Endodermal cell (in vitro differentiated cells): Measurements from ENCODE around the gene UBE2D3. TPM values are rescaled to one million over a fixed set of nuclear protein-coding genes. Genes with fewer than 3 reads are reported as not detected.
A peak's percentile ranks its signal among the peaks of the same experiment; 100 is the strongest.

ENCODE experiments used
- DNase-seq: peaks from one replicate; pipeline ENCODE4 v3.0.0-alpha.2; 2017
- H3K27ac ChIP-seq: 2 replicates; pipeline ENCODE4 v1.5.1; 2013; ENCODE audit warnings: mild to moderate bottlenecking, low read depth, low read length, moderate library complexity
- H3K27me3 ChIP-seq: 2 replicates; pipeline ENCODE4 v1.6.1; 2013; ENCODE audit warnings: mild to moderate bottlenecking, low read length, moderate library complexity; ENCODE audit not compliant: insufficient read depth, control insufficient read depth, poor library complexity, severe bottlenecking
- H3K36me3 ChIP-seq: 2 replicates; pipeline ENCODE4 v1.7.0; 2013; ENCODE audit warnings: mild to moderate bottlenecking, low read length, moderate library complexity; ENCODE audit not compliant: control insufficient read depth, insufficient read depth
- H3K4me1 ChIP-seq: one replicate; pipeline ENCODE4 v1.7.0; 2013; ENCODE audit warnings: low read length; ENCODE audit not compliant: control insufficient read depth, insufficient read depth
- H3K4me3 ChIP-seq: 2 replicates; pipeline ENCODE4 v1.5.1; 2013; ENCODE audit warnings: mild to moderate bottlenecking, low read length, moderate library complexity
- H3K9ac ChIP-seq: 2 replicates; pipeline ENCODE4 v1.6.1; 2013; ENCODE audit warnings: mild to moderate bottlenecking, low read length, moderate library complexity; ENCODE audit not compliant: poor library complexity, severe bottlenecking; ENCODE audit errors: extremely low read depth
- H3K9me3 ChIP-seq: 2 replicates; pipeline ENCODE4 v1.6.1; 2013; ENCODE audit warnings: mild to moderate bottlenecking, low read length, moderate library complexity; ENCODE audit not compliant: control insufficient read depth
- H3K27ac Mint-ChIP-seq: 2 replicates; pipeline ENCODE4 v1.8.0; 2020; ENCODE audit warnings: mixed read lengths
- H3K27me3 Mint-ChIP-seq: 2 replicates; pipeline ENCODE4 v1.8.0; 2021; ENCODE audit warnings: mild to moderate bottlenecking, mixed read lengths; ENCODE audit not compliant: insufficient read depth
- H3K36me3 Mint-ChIP-seq: 2 replicates; pipeline ENCODE4 v1.8.0; 2020; ENCODE audit warnings: low read depth, mixed read lengths
- H3K4me1 Mint-ChIP-seq: 2 replicates; pipeline ENCODE4 v1.8.0; 2020; ENCODE audit warnings: mixed read lengths
- H3K4me3 Mint-ChIP-seq: 2 replicates; pipeline ENCODE4 v1.8.0; 2020; ENCODE audit warnings: mild to moderate bottlenecking, moderate library complexity, mixed read lengths
- H3K9me3 Mint-ChIP-seq: 2 replicates; pipeline ENCODE4 v1.8.0; 2020; ENCODE audit warnings: mild to moderate bottlenecking, mixed read lengths
- WGBS, 2 experiments: methylation state at CpG; one replicate each; pipeline versions ENCODE4 v1.1.5 to v1.1.7; 2013; ENCODE audit warnings: missing lambda C conversion rate in 2 of 2, mixed read lengths in 1 of 2; ENCODE audit not compliant: insufficient coverage in 1 of 2, insufficient read length in 1 of 2; 5-methylcytosine and 5-hydroxymethylcytosine counted together
- long read RNA-seq, 4 experiments: library from polyadenylated mRNA in 2 of 4; library from RNA in 1 of 4; library from capped mRNA in 1 of 4; stranded (forward) in 3 of 4; unstranded in 1 of 4; transcript quantifications; one replicate each; pipeline ENCODE4 v2.0.0, GENCODE V29; 2020 to 2021; ENCODE audit warnings: inconsistent platforms in 1 of 4
- polyA plus RNA-seq, 2 experiments: library from polyadenylated mRNA; stranded (reverse); fragments of 50-300 nt; gene quantifications; one replicate each; pipeline ENCODE4 v1.2.3, GENCODE V29; 2013
- total RNA-seq, 2 donors: library from RNA; stranded (reverse); fragmentation: NEBNext Ultra II Directional in 1 of 2; extraction: Animal tissue kit (Norgen Biotek cat#: 25700) in 1 of 2; gene quantifications; 2 replicates in 1 of 2; 3 replicates in 1 of 2; pipeline ENCODE4 v1.2.1, GENCODE V29; 2021
- TF ChIP-seq, protein P1 (sequence below): fragments of 200-600 bp; sonication (generic); conservative IDR thresholded peaks from 2 replicates; pipeline ENCODE4 v1.5.0; 2021; ENCODE audit warnings: antibody characterized with exemption, mild to moderate bottlenecking

UBE2D3 gene
- 100 to 1,000 TPM; 283 to 310 TPM for total RNA-seq
- polyA plus RNA-seq (2013, experiment 1 of 2), result 349 TPM
- 290 TPM for polyA plus RNA-seq (2013, experiment 2 of 2)
- long read RNA-seq, experiment 1, partial matches to known transcripts, result 30 of 161 reads
- long read RNA-seq, experiment 1, other reads (novel, unspliced or antisense), result 131 of 161 reads
- long read RNA-seq, experiment 2, full-length matches to known transcripts, result 415 of 560 reads
- long read RNA-seq, experiment 2, partial matches to known transcripts, result 107 of 560 reads
- long read RNA-seq, experiment 2, other reads (novel, unspliced or antisense), result 38 of 560 reads
- long read RNA-seq, experiment 3, full-length matches to known transcripts, result 1,012 of 1,192 reads
- long read RNA-seq, experiment 3, partial matches to known transcripts, result 116 of 1,192 reads
- long read RNA-seq, experiment 3, other reads (novel, unspliced or antisense), result 64 of 1,192 reads
- long read RNA-seq, experiment 4, transcript UBE2D3-210 (8 exons, 3,990 nt), result major isoform, 44 of 128 reads
- long read RNA-seq, experiment 4, transcript UBE2D3-207 (8 exons, 2,368 nt), result minor isoform, 24 of 128 reads
- long read RNA-seq, experiment 4, transcript UBE2D3-208 (8 exons, 2,227 nt), result minor isoform, 17 of 128 reads
- long read RNA-seq, experiment 4, partial matches to known transcripts, result 25 of 128 reads
- long read RNA-seq, experiment 4, other reads (novel, unspliced or antisense), result 13 of 128 reads

DNA sequence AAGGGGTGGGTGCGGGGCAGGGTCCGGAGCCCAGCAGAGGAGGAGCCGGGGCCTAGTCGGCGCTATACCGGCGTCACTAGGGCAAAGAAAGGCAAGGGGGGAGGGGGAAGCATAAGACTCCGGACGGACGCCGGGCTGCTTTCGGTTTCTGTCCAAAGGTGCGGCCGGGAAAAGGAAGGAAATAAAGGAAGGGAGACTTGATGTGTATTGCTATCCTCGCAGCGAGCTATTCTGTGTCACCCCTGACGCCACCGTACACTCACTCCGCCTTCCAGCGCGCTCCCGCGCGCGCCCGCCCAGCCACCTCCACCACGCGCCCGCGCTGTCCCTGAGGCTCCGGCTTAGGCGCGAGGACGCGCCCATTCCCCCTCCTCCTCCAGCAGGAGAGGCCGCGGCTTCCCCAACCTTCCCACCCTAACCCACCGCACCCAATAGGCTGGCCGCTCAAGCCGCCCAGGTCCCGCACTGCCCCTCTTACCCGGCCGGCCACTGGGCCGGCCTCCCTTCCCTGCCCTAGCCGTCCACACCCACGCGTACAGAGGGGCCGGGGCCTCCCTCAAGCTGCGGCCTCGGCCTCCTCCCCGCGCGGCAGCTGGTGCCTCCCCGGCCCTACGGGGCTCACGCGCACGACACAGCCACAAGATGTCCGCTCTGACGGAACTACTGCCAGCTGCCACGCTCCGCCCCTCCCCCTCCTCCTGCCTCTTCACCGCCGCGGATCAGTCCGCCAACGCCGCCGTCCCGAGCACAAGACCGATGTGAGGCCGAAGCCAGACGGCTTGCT lies at the start of gene UBE2D3:
TSS of gene UBE2D3 (minus strand) at position 662 of the 784 bp plus-strand sequence. CDS start 1,043 bp downstream, outside the sequence.
- Histone ChIP-seq H3K4me3 (peak within 1 kb of the TSS; percentile 94), H3K36me3 (peaks cover 40% of the 10 kb centered on the region), H3K27me3 (no peaks in the 10 kb centered on the region), H3K27ac (peak within 1 kb of the TSS; percentile 100), H3K9me3 (no peaks in the 10 kb centered on the region), H3K9ac (peak within 1 kb of the TSS; percentile 98), H3K4me1 (peaks cover 4% of the 10 kb centered on the region)
- peak; percentile 97 for DNase-seq
- TF ChIP-seq, protein P1, sequence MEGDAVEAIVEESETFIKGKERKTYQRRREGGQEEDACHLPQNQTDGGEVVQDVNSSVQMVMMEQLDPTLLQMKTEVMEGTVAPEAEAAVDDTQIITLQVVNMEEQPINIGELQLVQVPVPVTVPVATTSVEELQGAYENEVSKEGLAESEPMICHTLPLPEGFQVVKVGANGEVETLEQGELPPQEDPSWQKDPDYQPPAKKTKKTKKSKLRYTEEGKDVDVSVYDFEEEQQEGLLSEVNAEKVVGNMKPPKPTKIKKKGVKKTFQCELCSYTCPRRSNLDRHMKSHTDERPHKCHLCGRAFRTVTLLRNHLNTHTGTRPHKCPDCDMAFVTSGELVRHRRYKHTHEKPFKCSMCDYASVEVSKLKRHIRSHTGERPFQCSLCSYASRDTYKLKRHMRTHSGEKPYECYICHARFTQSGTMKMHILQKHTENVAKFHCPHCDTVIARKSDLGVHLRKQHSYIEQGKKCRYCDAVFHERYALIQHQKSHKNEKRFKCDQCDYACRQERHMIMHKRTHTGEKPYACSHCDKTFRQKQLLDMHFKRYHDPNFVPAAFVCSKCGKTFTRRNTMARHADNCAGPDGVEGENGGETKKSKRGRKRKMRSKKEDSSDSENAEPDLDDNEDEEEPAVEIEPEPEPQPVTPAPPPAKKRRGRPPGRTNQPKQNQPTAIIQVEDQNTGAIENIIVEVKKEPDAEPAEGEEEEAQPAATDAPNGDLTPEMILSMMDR, result no peak
- Mint-ChIP-seq H3K4me3 (no peak within 1 kb of the TSS), H3K4me1 (peaks cover 21% of the 10 kb centered on the region), H3K9me3 (no peaks in the 10 kb centered on the region), H3K27me3 (no peaks in the 10 kb centered on the region), H3K36me3 (peaks cover 13% of the 10 kb centered on the region), H3K27ac (no peak within 1 kb of the TSS)
- WGBS, 2 experiments, result 0% methylated on average over 14 to 73 of the region's 73 CpGs

DNA sequence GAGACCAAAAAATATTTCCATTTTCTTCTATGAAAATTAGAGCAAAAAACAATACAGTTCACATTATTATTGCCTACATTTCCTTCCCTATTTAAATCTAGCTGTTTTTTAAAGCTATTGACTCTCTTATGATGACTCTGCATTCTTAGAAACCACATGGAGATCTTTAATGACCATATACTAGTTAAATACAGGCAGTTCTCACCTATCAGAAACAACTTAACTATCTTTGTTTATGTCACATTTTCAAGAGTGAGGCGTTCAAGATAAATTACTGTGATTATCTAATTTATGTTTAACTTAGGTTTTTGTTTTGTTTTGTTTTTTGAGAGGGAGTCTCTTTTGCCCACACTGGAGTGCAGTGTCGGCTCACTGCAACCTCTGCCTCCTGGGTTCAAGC lies 44.4 kb upstream of the UBE2D3 start:
- no peak overlapping the region for H3K27ac ChIP-seq
- no peak overlapping the region for H3K4me3 Mint-ChIP-seq
- 90% methylated on average over 2 of the region's 2 CpGs; no CpG with 5 or more reads in 1 of the 2 experiments for WGBS, 2 experiments

More for the DNA sequence above, 44.4 kb upstream of the UBE2D3 start:
- no peaks in the 10 kb centered on the region for H3K27me3 Mint-ChIP-seq
- H3K9ac ChIP-seq, result no peak overlapping the region
- no peak for DNase-seq
- TF ChIP-seq, protein P1, result no peak
- H3K4me3 ChIP-seq, result peak overlapping the region; percentile 94
- H3K27me3 ChIP-seq, result no peaks in the 10 kb centered on the region
- peaks cover 27% of the 10 kb centered on the region for H3K9me3 Mint-ChIP-seq
- peaks cover 48% of the 10 kb centered on the region for H3K36me3 Mint-ChIP-seq
- H3K36me3 ChIP-seq, result peaks cover 41% of the 10 kb centered on the region
- peaks cover 21% of the 10 kb centered on the region for H3K4me1 Mint-ChIP-seq
- H3K27ac Mint-ChIP-seq, result no peak overlapping the region
- peaks cover 3% of the 10 kb centered on the region for H3K4me1 ChIP-seq
- peaks cover 39% of the 10 kb centered on the region for H3K9me3 ChIP-seq
